Activated CD8-positive, alpha-beta memory T cell treated with anti-CD3 and anti-CD28 coated beads for 24 hours (primary cell): Measurements from ENCODE around the gene CPPED1.
"Not testable (repeated sequence)": the region's sequence is repeated elsewhere in the genome, so short reads cannot be mapped to it uniquely, and the experiment has no call there.

Experiments used
- DNase-seq: peaks from one replicate; pipeline ENCODE4 v3.0.0-alpha.2; 2020

Gene CPPED1

DNA sequence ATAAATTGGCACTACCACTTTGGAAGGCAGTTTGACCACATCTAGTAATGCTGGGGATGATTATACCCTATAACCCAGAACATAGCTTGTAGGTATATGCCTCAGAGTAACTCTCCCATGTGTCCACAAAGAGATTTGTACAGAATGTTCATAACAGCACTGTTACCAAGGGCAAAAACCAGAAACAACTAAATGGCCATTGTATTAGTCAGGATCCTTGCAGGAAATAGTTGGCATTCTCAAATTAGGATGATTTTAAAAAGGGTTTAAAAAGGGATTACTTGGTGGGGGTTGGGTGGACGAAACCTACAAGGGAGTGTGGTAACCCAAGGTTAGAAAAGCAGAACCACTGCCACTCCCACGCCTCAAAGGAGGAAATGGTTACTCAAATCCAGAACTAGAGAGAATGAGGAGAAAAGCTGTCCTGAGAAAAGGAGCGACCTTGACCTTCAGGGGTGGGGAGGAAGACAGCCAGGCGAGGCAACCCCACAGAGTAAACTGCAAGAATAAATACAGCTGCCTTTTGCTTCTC lies 2.1 kb downstream of the CPPED1 start:
- DNase-seq = no peak

DNA sequence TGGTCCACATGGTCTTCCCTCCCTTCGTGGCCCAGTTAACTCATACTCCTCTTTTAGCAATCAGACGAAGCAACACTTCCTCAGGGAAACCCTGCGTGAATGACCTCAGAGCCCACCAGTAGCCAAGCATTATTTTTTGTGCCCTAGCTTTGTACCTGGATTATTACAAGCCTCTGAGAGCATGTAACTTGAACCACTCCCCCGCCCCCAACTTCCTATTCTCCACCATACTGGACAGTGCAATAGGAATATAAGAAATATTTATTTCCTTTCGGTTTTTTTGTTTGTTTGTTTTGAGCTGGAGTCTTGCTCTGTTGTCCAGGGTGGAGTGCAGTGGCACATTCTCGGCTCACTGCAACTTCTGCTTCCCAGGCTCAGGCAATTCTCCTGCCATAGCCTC lies 2.9 kb downstream of the CPPED1 start:
- DNase-seq = no peak

DNA sequence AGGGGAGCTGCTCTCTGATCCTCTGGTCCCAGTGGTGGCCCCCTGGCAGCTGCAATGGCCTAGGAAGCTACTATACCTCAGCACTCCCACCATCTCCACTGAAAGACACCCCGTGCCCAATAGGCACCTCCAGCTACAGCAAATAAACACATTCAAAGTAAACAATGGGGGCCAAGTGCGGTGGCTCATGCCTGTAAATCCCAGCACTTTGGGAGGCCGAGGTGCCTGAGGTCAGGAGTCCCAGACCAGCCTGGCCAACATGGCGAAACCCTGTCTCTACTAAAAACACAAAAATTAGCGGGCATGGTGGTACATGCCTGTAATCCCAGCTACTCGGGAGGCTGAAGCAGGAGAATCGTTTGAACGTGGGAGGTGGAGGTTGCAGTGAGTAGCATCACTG lies 3.7 kb downstream of the CPPED1 start:
- not testable (repeated sequence) for DNase-seq

DNA sequence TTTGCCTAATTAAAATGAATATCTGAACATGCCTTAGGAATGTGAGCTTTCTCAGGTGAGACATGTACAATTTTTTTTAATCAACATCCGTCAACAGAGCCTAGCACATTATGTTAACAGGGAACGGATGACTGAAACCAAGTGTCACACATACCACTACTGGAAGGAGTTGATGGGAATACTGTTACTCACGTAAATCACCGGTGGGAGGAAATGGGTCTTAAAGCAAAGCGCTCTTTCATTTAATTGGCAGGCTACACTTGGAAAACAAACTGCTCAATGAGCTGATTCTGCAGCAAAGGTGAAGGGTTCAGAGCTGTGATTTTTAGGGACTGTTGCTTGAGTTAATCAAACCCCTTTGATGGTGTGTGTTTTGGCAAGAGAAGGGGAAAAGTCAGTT lies 4.8 kb downstream of the CPPED1 start:
- DNase-seq = no peak

DNA sequence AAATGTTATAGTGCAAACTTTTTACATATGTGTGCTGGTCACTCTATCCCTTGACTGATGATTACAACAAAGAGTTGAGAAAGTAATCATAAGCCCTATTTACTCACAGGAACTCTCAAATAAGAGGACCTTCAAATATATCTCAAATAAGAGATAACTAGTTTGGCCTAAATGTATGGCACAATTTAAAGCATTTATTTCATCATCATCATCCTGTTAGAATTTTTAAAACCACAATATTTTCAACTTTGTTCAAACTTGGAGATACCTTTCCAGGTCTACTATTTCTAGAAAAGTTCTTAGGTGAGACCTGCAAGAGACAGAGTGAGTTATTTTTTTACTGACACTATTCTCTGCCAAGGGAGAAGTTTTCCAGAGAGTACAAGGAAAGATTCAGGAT lies 5.5 kb downstream of the CPPED1 start:
- DNase-seq = no peak

DNA sequence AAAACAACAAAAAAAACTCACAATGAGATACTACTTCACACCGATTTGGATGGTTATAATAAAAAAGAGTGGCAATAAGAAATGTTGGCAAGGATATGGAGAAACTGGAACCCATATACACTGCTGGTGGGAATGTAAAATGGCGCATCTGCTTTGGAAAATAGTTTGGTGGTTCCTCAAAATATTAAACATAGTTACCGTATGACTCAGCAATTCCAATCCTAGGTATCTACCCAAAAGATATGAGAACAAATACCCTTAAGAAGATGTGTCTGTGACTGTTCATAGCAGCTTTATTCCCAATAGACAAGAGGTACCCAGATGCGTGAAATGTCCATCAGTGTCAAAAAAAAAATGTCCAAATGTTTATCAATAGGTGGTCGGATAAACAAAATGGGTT lies 7.2 kb downstream of the CPPED1 start:
- DNase-seq = no peak

DNA sequence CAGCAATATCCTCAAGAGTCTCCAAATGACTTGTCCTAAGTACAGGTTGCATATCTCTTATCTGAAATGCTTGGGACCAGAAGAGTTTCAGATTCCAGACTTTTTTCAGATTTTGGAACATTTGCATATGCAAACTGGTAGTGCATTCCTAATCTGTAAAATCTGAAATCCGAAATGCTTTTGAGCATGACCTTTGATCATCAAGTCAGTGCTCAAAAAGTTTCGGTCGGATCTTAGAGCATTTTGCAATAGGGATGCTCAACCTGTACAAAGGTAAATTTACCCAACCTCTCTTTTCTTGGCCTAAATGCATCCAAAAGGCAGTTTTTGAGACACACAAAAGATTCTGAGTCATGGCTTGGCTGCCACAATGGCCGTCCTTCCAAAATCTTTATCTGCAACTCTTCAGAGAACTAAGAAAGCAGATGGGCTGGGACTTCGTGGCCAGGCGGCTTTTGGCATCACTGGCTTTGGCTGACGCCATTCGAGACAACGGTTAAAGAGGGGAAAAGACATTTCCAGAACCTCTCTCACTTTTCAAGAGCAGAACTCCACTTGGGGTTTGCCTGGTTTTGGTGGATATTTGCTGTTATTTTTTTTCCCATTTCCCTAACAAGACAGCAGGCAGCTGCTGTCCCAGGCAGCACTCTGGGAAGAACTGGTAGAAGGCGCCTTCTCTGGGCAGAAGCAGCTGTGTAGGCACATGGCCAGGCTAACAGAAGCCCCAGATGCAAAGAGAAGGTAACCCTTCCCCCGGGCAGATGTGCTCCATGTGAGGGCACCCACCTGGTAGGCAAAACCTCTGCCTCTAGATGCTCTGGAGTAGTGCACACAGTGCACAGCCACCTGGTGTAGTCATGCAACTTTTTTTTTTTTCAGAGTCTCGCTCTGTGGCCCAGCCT lies 8.9 kb downstream of the CPPED1 start:
- no peak for DNase-seq

DNA sequence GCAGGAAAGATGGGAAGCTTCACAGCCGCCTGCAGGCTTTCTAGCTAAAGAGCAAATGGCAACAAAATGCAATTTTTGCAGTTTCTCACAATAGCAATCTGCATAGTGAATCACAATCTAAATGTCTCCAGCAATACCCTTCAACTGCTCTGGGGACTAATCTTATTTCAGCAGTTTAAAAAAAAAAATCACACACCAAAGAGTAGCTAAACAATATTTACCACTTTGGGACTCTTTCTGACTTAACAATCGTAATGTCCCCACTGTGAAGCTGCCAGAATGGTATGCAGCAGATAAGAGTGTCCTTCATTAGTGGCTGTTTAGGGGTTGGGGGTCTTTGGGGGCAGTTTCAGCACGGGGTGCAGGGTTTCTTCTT lies 9.8 kb downstream of the CPPED1 start:
- no peak for DNase-seq

DNA sequence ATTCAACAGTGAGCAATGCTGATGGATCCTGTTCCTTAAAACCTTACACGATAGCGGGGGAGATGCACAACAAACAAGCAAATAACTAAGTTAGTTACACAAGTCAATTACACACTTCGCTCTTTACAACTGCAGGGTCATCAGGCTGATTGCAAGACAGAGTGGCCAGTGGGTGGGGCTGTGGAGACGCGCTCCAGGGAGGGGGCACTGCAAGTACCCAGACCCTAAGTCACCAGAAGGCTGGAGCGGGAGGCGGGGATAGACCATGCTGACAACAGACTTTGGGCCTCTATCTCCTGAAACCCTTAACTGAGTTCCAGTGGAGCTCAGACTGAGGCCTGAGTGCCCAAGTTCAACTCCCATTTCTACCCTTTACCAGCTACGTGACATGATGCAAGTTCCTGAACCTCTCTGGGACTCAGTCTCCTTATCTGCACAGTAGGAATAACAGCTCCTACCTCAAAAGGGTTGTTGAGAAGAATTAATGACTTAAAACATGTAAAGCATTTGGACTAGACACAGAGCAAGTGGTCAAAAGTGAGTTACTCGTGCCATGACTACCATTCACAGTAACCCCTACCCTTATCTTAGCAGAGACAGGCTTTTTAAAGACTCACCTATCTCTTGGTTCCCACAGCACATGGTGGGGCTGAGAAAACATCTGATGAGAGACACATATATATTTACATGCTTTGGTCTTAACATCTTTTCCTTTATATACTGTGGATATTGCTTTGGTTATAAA lies 10.4 kb downstream of the CPPED1 start:
- DNase-seq = no peak

DNA sequence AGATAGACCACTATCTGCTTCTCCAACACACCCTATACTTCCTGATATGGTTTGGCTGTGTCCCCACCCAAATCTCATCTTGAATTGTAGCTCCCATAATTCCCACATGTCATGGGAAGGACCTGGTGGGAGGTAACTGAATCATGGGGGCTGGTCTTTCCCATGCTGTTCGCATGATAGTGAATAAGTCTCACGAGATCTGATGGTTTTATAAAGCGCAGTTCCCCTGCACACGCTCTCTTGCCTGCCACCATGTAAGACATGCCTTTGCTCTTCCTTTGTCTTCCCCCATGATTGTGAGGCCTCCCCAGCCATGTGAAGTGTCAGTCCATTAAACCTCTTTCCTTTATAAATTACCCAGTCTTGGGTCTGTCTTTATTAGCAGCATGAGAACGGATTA lies 11.2 kb downstream of the CPPED1 start:
- not testable (repeated sequence) for DNase-seq

DNA sequence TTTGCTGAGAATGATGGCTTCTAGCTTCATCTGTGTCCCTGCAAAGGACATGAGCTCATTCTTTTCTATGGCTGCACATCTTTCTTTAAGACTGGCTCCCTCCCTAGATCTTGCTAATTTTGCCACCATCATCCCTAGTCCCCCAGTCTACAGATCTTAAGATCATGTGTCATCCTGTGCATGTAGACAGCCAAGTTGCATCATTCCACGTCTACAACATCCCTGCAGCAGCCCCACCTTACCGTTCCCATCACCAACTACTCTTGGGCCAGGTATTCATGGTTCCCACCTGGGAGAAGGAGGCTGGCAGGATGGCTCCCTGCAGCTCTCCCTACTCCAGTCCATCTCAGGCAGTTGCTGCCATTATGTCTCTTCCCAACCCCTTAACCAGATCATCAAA lies 12.3 kb downstream of the CPPED1 start:
- DNase-seq = no peak

DNA sequence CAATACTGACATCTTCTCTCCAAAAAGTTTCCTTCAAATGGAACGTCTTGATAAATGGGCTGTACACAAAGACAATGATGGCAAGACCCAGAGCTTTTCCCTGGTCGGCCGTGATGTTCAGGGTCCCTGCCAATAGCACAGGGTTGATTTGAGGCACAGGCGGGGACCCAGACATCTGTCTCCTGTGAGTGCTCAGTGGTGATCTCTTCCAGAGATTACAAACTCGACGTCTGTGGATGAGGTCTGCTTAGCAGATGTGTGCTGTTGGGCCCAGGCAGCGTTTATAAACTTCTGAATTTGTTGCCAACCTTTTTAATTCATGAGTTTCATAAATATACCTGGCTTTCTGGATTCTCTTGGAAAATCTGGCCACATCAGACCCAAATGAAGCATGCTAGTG lies 14.9 kb downstream of the CPPED1 start:
- no peak for DNase-seq

DNA sequence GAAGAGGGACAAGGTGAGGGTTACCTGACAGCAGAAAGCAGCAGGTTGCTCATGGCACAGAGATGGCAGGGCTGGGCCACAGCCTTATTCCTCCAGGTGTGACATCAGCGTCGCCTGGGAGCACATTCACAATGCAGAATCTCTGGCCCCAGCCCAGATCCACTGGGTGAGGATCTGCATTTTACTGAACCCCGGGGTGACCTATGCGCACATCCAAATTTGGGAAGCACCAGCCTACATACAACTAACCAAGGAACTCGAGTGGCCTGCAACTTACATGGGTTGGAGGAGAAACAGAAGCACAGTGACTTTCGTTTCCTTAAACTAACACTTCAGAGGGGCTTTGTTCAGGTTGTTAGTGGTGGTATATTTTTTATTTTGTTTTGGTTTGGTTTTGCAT lies 17.6 kb downstream of the CPPED1 start:
- no peak for DNase-seq

DNA sequence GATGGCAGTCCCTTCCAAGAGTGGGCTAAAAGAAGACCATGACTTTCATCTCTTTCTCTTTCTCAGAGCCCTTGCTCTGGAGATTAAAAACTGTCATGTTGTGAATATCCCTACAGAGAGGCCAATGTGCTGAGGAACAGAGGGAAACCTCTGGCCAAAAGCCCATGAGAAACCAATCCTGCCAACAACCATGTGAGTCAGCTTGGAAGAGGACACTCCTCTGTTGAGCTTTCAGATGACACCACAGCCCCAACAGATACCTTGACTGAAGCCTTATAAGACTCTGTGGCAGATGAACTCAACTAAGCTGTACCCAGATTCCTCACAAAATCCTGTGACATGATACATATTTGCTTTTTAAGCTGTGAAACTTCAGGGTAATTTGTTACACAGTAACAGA lies 19.6 kb downstream of the CPPED1 start:
- no peak for DNase-seq

DNA sequence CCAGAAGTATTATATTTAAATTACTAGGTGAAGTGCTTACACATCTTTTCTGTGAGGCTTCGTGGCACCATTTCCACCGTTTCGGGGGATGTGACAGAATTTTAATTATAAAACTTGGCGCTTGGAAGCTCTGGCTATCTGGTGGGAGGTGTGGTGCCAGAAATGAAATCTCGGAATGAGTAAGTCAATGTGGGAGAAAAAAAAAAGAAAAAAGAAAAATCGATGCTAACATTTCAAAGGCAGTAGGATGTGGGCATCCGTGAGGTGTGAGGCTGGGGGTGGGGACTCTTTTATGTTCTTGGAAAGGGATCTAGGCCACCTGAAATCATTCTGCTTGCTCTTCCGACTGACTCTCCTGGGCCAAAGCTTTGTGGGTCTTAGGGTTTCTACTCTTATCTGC lies 21.9 kb downstream of the CPPED1 start:
- no peak for DNase-seq

DNA sequence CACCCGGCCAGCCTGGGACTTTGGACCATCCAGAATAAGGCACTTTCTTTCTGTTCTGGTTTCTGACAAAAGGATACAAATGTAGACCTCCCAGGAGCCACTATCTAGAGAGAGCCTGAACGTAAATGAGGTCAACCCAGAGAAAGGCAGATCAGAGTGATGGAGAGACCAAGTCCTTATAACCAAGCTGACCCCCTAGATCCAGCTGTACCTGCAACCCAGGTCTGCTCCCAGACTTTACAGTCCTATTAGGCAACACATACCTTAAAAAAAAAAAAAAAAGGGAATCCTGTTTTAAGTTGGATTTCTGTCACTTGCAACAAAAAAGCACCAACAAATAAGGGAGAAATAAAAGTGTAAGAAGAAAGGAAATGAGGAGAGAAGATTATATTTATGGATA lies 23.2 kb downstream of the CPPED1 start:
- DNase-seq = no peak

DNA sequence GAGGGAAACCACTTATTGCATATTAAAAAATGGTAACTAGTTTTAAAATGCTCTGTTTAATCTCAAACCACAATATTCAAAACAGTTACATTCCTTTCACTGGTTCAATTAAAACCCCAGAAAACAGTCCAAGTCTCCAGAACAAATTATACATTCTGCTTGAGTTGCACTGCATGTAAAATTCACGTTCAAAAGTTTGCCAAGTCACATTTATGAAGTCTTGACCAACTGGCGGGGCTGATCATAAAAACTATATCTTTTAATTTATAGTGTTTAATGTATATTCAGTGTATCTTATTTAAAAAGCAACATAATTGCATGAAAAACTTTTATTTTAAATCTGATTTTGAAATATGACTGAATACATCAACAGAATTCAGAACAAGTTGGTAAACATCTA lies 25.0 kb downstream of the CPPED1 start:
- no peak for DNase-seq

DNA sequence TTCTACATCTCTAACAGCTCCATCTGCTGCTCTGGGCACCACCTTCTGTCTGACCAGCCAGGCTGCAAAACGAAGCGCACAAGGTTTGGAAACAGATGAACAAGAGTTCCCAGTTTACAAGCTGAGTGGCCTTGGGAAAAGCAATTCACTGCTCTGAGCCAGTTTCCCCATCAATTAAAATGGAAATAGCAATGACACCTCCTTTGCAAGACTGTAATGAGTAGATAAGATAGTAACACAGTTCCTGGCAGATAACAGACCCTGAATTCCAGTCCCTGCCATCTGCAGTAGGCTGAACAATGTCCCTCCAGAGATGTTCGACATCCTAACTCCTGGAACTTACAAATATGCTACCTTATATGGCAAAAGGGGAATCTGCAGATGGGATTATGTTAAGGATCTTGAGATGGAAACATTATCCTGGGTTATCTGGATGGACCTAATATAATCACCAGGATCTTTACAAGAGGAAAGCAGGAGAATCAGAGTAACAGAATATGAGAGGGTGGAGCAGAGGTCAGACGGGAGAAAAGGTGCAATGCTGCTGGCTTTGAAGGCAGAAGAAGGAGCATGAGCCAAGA lies 27.9 kb downstream of the CPPED1 start:
- DNase-seq = no peak

DNA sequence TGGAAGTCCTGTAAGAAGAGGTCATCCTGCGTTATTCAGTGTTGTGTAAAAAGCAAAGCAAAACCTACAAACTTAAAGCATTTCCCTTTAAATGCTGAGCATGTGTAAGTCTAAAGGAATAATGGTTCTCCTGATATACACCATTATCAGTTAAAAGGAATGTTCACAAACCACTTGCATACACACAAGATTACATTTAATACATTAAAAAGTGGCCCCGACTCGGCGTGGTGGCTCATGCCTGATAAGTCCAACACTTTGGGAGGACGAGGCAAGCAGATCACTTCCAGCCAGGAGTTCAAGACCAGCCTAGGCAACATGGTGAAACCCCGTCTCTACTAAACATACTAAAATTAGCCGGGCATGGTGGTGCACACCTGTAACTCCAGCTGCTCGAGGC lies 30.5 kb downstream of the CPPED1 start:
- no peak for DNase-seq

DNA sequence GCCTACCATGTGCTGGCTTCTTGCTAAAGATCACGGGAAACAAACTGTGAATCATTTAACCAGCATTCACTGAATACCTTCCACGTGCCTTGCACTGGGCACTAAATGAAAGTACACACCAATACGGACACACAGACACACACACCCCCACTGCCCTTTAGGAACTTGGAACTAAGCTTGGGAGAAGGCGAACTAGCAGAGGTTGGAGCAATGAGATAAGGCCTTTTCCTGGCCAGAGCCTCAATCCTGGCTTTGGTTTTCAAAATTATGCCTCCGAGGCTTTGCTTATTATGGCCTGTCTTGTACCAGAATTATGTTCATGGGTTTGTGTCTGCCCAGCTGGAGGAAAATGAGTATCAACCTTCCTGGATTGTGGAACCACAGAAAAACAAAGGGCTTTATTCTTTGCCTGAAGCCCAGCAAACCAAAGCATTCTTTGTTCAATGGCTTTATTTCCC lies 32.3 kb downstream of the CPPED1 start:
- DNase-seq = no peak

DNA sequence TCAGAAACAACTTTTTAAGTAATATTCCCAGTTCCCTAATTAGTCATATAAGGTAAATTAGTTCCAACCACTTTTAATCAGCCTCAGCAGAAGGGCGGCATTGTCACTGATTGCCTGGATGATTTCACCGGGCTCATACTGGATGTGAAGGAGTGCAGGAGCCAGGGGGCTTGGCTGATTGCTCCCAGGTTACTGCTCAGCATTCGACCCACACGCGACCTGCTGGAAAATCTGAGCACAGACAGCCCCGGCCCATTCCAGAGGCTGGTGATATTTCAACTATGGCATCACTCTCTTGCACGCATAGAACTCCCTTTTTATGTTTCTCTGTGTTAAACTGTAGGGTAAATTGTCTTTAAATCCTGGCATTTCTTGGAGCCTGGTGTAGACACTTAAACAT lies 34.2 kb downstream of the CPPED1 start:
- no peak for DNase-seq

DNA sequence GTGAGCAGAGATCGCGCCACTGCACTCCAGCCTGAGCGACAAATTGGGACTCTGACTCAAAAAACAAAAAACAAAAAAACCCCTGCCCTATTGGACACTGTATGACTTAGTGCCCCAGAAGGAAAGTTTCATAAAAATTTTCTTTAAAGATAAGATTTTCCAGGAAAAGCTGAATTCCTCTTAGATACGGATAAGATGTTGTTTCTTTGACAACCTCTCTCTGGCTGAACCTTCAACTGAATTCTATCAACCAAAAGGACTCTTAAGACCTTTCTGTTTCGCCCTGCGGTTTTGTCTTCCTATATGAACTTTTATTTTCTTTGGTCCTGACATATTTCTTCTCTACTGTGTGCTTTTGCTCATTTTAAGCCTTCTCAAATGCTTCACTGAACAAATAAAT lies 35.8 kb downstream of the CPPED1 start:
- no peak for DNase-seq

DNA sequence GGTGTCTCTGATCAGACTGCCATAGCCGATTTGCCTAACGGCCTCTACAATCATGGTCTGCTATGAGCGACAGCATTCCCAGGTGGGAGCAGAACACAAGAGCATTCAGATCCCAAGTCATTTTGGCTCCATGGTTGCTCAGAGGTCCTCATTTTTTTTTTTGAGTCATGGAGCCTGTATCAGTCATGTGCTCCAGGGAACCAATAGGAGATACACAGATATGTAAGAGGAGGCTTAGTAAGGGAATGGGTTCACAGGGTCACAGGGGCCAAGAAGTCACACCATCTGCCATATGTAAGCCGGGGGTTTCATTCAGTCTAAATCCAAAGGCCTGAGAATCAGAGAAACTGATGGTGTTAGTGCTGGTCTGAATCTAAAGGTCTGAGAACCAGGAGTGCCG lies 36.8 kb downstream of the CPPED1 start:
- no peak for DNase-seq

DNA sequence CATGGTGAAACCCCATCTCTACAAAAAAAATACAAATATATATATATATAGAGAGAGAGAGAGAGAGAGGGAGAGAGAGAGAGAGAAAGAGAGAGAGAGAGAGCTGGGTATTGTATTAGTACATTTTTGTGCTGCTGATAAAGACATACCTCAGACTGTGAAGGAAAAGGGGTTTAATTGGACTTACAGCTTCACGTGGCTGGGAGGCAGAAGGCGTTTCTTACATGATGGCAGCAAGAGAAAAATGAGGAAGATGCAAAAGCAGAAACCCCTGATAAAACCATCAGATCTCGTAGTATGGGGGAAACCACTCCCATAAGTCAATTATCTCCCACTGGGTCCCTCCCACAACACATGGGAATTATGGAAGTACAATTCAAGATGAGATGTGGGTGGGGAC lies 37.5 kb downstream of the CPPED1 start:
- not testable (repeated sequence) for DNase-seq
